Measurements from ENCODE around the gene EPYC. TPM values are rescaled to one million over a fixed set of nuclear protein-coding genes. Genes with fewer than 3 reads are reported as not detected.

EPYC gene
- total and polyA plus RNA-seq, 2 experiments from 2014 or later = not detected

DNA sequence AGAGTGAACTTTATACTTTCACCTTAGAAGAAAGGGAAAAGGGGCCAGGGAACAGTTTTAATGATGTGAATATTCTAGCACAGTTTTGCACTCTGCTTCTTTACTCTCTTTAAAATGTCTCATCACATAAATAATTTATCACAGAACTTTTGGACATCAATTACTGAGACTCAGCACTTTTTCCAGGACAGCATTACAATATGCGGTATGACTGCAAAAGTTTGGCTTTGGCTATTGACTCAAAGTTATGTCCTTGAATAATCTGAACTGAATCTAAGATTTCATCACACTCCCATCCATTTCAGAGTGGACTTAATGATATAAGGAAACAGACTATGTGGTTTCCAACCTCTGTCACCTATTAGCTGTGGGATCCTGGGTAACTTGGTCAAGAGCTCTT is 61.5 kb downstream of the EPYC start:
- Histone ChIP-seq H3K4me3 (no peak overlapping the region), H2AFZ (no peak overlapping the region), H3K27ac (no peak overlapping the region), H3K27me3 (replicated peaks; ENCODE audit: insufficient read depth) (no peaks in the 10 kb centered on the region), H3K9me3 (ENCODE audit: low read depth) (no peaks in the 10 kb centered on the region), H3K4me2 (ENCODE audit: unreplicated experiment) (no peak overlapping the region), H3K9ac (no peak overlapping the region), H3K79me2 (ENCODE audit: insufficient read depth) (no peaks in the 10 kb centered on the region), H3K36me3 (ENCODE audit: low read depth) (no peaks in the 10 kb centered on the region), H4K20me1 (ENCODE audit: insufficient read depth) (no peaks in the 10 kb centered on the region), H3F3A (ENCODE audit: insufficient read depth) (no peaks in the 10 kb centered on the region), H3K4me1 (ENCODE audit: insufficient read depth) (no peaks in the 10 kb centered on the region), H3K9me2 (ENCODE audit: insufficient read depth) (no peaks in the 10 kb centered on the region)
- no peak for TF ChIP-seq EZH2phosphoT487 (IDR thresholded peaks at IDR 0.05; ENCODE audit: insufficient read depth, low read depth)
- TF ChIP-seq EZH2 (IDR thresholded peaks at IDR 0.05; ENCODE audit: insufficient read depth, poor library complexity, severe bottlenecking) = no peak
- in situ Hi-C loops (cut with MboI) = no loop called here
- no peak for DNase-seq
- WGBS, 2 experiments (ENCODE audit: low coverage in 1 of 2, low lambda C conversion rate in 2 of 2, missing lambda C conversion rate in 2 of 2) = 59 to 67% methylated on average over 1 of the region's 1 CpG

DNA sequence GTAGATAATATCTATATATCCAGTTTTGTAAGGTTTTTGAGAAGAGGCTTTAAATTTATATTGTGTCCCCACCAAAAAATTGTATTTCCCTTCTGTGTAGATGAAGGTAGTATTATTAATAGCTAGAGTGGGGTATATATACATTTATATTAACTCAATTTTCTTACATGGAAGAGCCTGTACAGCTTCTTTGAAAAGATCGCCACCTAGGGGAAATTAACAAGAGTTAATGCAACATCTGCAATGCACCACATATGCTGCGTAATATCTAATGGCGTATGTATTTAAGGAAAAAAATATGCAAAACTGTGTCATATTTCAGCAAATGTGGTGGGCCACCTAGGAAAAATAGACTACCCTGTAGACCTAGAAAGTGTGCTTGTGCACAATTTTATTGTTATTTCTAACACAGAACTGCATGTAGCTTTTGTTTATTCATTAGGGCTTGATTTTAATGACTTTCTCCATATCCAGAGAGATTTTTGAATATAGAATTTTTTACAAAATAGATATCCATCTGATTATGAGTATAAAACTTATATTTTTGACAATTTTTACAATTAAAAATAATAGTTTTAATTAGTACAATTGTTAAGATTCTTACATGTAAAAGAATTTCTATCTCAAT is 63.8 kb downstream of the EPYC start:
- Histone ChIP-seq H3K27me3 (replicated peaks; ENCODE audit: insufficient read depth) (no peaks in the 10 kb centered on the region), H3K79me2 (ENCODE audit: insufficient read depth) (no peaks in the 10 kb centered on the region), H3K27ac (no peak overlapping the region), H3K9ac (no peak overlapping the region), H4K20me1 (ENCODE audit: insufficient read depth) (no peaks in the 10 kb centered on the region), H3K9me3 (ENCODE audit: low read depth) (no peaks in the 10 kb centered on the region), H3K9me2 (ENCODE audit: insufficient read depth) (no peaks in the 10 kb centered on the region), H2AFZ (no peak overlapping the region), H3K4me3 (no peak overlapping the region), H3K4me2 (ENCODE audit: unreplicated experiment) (no peak overlapping the region), H3F3A (ENCODE audit: insufficient read depth) (no peaks in the 10 kb centered on the region), H3K36me3 (ENCODE audit: low read depth) (no peaks in the 10 kb centered on the region), H3K4me1 (ENCODE audit: insufficient read depth) (no peaks in the 10 kb centered on the region)
- TF ChIP-seq EZH2 (IDR thresholded peaks at IDR 0.05; ENCODE audit: insufficient read depth, poor library complexity, severe bottlenecking) (no peak), EZH2phosphoT487 (IDR thresholded peaks at IDR 0.05; ENCODE audit: insufficient read depth, low read depth) (no peak)
- DNase-seq = peak; percentile 76
- WGBS, 2 experiments (ENCODE audit: low coverage in 1 of 2, low lambda C conversion rate in 2 of 2, missing lambda C conversion rate in 2 of 2) = 41 to 43% methylated on average over 3 of the region's 3 CpGs
- in situ Hi-C loops (cut with MboI) = no loop called here

DNA sequence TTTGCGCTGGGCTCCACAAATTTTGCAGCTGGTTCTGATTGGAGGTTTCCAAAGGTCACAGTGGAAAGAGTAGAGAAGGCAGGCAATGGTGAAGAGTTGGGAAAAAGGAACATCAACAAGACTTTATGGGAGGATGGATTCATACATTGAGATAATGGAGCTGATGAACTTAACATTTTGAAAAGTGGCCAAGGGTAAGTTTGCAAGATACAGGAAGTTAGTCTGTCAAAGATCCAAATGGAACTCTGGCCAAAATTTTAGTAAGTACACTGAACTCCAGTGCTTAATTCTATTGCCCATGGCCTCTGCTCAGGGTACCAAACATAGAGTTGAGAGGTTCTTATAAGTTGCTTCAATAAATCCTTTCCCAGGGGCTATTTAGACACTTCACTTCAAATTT is 65.4 kb downstream of the EPYC start:
- no peak overlapping the region for H3K4me3 ChIP-seq
- no peak for DNase-seq
- no peak overlapping the region for H3K27ac ChIP-seq
- in situ Hi-C loops (cut with MboI) = no loop called here
- H3K9me2 ChIP-seq (ENCODE audit: insufficient read depth) = no peaks in the 10 kb centered on the region
- no peak overlapping the region for H3K4me2 ChIP-seq (ENCODE audit: unreplicated experiment)
- no peaks in the 10 kb centered on the region for H3K9me3 ChIP-seq (ENCODE audit: low read depth)
- H3K36me3 ChIP-seq (ENCODE audit: low read depth) = no peaks in the 10 kb centered on the region
- no peaks in the 10 kb centered on the region for H3K27me3 ChIP-seq (replicated peaks; ENCODE audit: insufficient read depth)
- WGBS, 2 experiments (ENCODE audit: low coverage in 1 of 2, low lambda C conversion rate in 2 of 2, missing lambda C conversion rate in 2 of 2) = 100% methylated on average over 1 of the region's 1 CpG
- no peak for TF ChIP-seq EZH2phosphoT487 (IDR thresholded peaks at IDR 0.05; ENCODE audit: insufficient read depth, low read depth)
- no peak for TF ChIP-seq EZH2 (IDR thresholded peaks at IDR 0.05; ENCODE audit: insufficient read depth, poor library complexity, severe bottlenecking)
- H3K4me1 ChIP-seq (ENCODE audit: insufficient read depth) = no peaks in the 10 kb centered on the region
- H2AFZ ChIP-seq = no peak overlapping the region
- no peaks in the 10 kb centered on the region for H3K79me2 ChIP-seq (ENCODE audit: insufficient read depth)
- no peak overlapping the region for H3K9ac ChIP-seq
- no peaks in the 10 kb centered on the region for H4K20me1 ChIP-seq (ENCODE audit: insufficient read depth)
- H3F3A ChIP-seq (ENCODE audit: insufficient read depth) = no peaks in the 10 kb centered on the region

DNA sequence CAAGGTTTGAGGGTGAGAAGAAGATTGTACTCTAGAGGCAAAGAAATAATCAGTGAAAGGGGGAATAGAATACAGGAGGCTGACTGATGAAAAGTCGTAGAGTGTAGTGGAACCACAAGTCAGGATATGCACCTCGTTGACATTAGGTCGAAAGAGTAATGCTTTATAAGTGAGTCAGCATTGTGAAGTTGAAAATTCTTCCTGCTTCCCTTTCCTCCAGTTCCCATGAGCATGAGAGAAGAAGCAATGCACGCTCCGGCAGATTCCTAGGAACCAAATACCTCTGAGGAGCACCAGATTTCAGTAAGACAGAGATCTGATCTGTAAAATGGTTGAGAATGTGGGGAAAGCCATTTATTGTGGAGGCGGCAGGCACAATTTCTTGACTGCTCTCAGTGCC is 66.3 kb downstream of the EPYC start:
- no peaks in the 10 kb centered on the region for H3K4me1 ChIP-seq (ENCODE audit: insufficient read depth)
- no peaks in the 10 kb centered on the region for H3K79me2 ChIP-seq (ENCODE audit: insufficient read depth)
- no peaks in the 10 kb centered on the region for H4K20me1 ChIP-seq (ENCODE audit: insufficient read depth)
- no peaks in the 10 kb centered on the region for H3K36me3 ChIP-seq (ENCODE audit: low read depth)
- TF ChIP-seq EZH2phosphoT487 (IDR thresholded peaks at IDR 0.05; ENCODE audit: insufficient read depth, low read depth) (no peak), EZH2 (IDR thresholded peaks at IDR 0.05; ENCODE audit: insufficient read depth, poor library complexity, severe bottlenecking) (no peak)
- H3K9me3 ChIP-seq (ENCODE audit: low read depth) = no peaks in the 10 kb centered on the region
- DNase-seq = peak; percentile 10
- H3K9me2 ChIP-seq (ENCODE audit: insufficient read depth) = no peaks in the 10 kb centered on the region
- H2AFZ ChIP-seq = no peak overlapping the region
- H3K27me3 ChIP-seq (replicated peaks; ENCODE audit: insufficient read depth) = no peaks in the 10 kb centered on the region
- H3K9ac ChIP-seq = no peak overlapping the region
- no peak overlapping the region for H3K4me2 ChIP-seq (ENCODE audit: unreplicated experiment)
- in situ Hi-C loops (cut with MboI) = no loop called here
- WGBS, 2 experiments (ENCODE audit: low coverage in 1 of 2, low lambda C conversion rate in 2 of 2, missing lambda C conversion rate in 2 of 2) = 68 to 71% methylated on average over 6 of the region's 6 CpGs
- H3K4me3 ChIP-seq = no peak overlapping the region
- no peaks in the 10 kb centered on the region for H3F3A ChIP-seq (ENCODE audit: insufficient read depth)
- no peak overlapping the region for H3K27ac ChIP-seq

DNA sequence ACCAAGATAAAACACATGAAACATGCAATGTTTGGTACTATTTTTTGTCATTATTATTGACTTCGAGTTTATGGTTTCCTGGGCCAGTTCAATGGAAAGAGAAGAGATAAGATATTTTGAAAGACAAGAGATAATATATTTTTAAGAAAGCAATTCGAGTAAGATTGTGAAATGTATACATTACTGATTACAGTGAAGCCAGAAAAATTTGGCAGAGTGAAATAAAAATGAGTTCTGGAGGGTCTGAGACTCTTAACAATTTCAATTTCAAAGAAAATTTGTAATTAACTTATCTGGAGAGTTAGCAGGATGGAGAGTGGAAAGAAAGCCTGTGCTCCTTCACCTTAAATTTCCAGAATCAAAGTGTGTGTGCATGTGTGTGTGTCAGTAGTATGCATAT is 67.1 kb downstream of the EPYC start:
- WGBS, 2 experiments (ENCODE audit: low coverage in 1 of 2, low lambda C conversion rate in 2 of 2, missing lambda C conversion rate in 2 of 2) = 82 to 83% methylated on average over 2 of the region's 2 CpGs
- in situ Hi-C loops (cut with MboI) = no loop called here
- no peaks in the 10 kb centered on the region for H3K4me1 ChIP-seq (ENCODE audit: insufficient read depth)

More for the DNA sequence above, 67.1 kb downstream of the EPYC start:
- no peaks in the 10 kb centered on the region for H4K20me1 ChIP-seq (ENCODE audit: insufficient read depth)
- no peaks in the 10 kb centered on the region for H3K9me2 ChIP-seq (ENCODE audit: insufficient read depth)
- H3K36me3 ChIP-seq (ENCODE audit: low read depth) = no peaks in the 10 kb centered on the region
- no peak overlapping the region for H2AFZ ChIP-seq
- H3K9me3 ChIP-seq (ENCODE audit: low read depth) = no peaks in the 10 kb centered on the region
- H3K27me3 ChIP-seq (replicated peaks; ENCODE audit: insufficient read depth) = no peaks in the 10 kb centered on the region
- TF ChIP-seq EZH2 (IDR thresholded peaks at IDR 0.05; ENCODE audit: insufficient read depth, poor library complexity, severe bottlenecking) = no peak
- TF ChIP-seq EZH2phosphoT487 (IDR thresholded peaks at IDR 0.05; ENCODE audit: insufficient read depth, low read depth) = no peak
- no peak overlapping the region for H3K4me2 ChIP-seq (ENCODE audit: unreplicated experiment)
- no peaks in the 10 kb centered on the region for H3F3A ChIP-seq (ENCODE audit: insufficient read depth)
- DNase-seq = no peak
- H3K79me2 ChIP-seq (ENCODE audit: insufficient read depth) = no peaks in the 10 kb centered on the region
- no peak overlapping the region for H3K4me3 ChIP-seq
- no peak overlapping the region for H3K9ac ChIP-seq
- no peak overlapping the region for H3K27ac ChIP-seq

Data from GM23248 (cell line).